GM19324 (cell line): ENCODE measurements around the gene LMO2.
"Not testable (repeated sequence)": the region's sequence is repeated elsewhere in the genome, so short reads cannot be mapped to it uniquely, and the experiment has no call there.

Source experiments
- ATAC-seq: cut with Tn5 transposase; IDR thresholded peaks from one replicate; pipeline ENCODE4 v1.9.1; 2021; ENCODE audit warnings: mild to moderate bottlenecking, moderate library complexity; ENCODE audit not compliant: unreplicated experiment, low FRiP score

Gene LMO2

GRCh38 chr11:33829430-33830141 is 62.3 kb downstream of the LMO2 start:
- ATAC-seq: no peak

GRCh38 chr11:33828604-33829429 is 63.1 kb downstream of the LMO2 start:
- ATAC-seq: no peak

GRCh38 chr11:33827206-33827605 is 64.7 kb downstream of the LMO2 start:
- no peak for ATAC-seq

GRCh38 chr11:33825854-33826560 is 65.9 kb downstream of the LMO2 start:
- ATAC-seq: no peak

GRCh38 chr11:33822981-33823380 is 68.9 kb downstream of the LMO2 start:
- ATAC-seq: not testable (repeated sequence)

GRCh38 chr11:33819278-33820035 is 72.4 kb downstream of the LMO2 start:
- no peak for ATAC-seq
